Stimulated activated CD4-positive, alpha-beta T cell treated with anti-CD3 and anti-CD28 coated beads, Interleukin-15, amount 100 ng/mL, for 48 hours (primary cell): ENCODE measurements around the gene ANGPTL7.

Experiments used
- DNase-seq, 2 donors: peaks; one replicate each; pipeline ENCODE4 v3.0.0-alpha.2; 2020; ENCODE audit warnings: low read depth in 2 of 2

The ANGPTL7 gene

GRCh38 chr1:11204396-11205190 is 15.4 kb downstream of the ANGPTL7 start:
- no peak for DNase-seq

GRCh38 chr1:11207898-11208611 is 18.9 kb downstream of the ANGPTL7 start:
- no peak for DNase-seq

- DNase-seq: no peak
Measured at GRCh38 chr1:11211461-11211860, 22.3 kb downstream of the ANGPTL7 start.

- DNase-seq: no peak
Measured at GRCh38 chr1:11211925-11212587, 22.9 kb downstream of the ANGPTL7 start.

- DNase-seq: no peak
Measured at GRCh38 chr1:11214698-11215380, 25.7 kb downstream of the ANGPTL7 start.

GRCh38 chr1:11215381-11216005 is 26.3 kb downstream of the ANGPTL7 start:
- DNase-seq: no peak

GRCh38 chr1:11216074-11216473 is 26.9 kb downstream of the ANGPTL7 start:
- DNase-seq: no peak

GRCh38 chr1:11227106-11228077 is 38.2 kb downstream of the ANGPTL7 start:
- DNase-seq: no peak

GRCh38 chr1:11229203-11229602 is 40.0 kb downstream of the ANGPTL7 start:
- DNase-seq: no peak

- DNase-seq: no peak
Measured at GRCh38 chr1:11233208-11233607, 44.1 kb downstream of the ANGPTL7 start.

- DNase-seq: no peak
Measured at GRCh38 chr1:11237356-11237755, 48.2 kb downstream of the ANGPTL7 start.

- DNase-seq: no peak
Measured at GRCh38 chr1:11238311-11238710, 49.2 kb downstream of the ANGPTL7 start.

- DNase-seq: no peak
Measured at GRCh38 chr1:11245248-11245647, 56.1 kb downstream of the ANGPTL7 start.
